ENCODE results near the gene EIF2B5. TPM values are rescaled to one million over a fixed set of nuclear protein-coding genes. Genes with fewer than 3 reads are reported as not detected.
A peak's percentile ranks its signal among the peaks of the same experiment; 100 is the strongest.

EIF2B5 gene
- 24.0 to 31.8 TPM (median 26.1 TPM) in 3 replicates for total RNA-seq
- long read RNA-seq, transcript EIF2B5-201 (16 exons, 2,656 nt), result major isoform, 69 of 87 reads
- long read RNA-seq, partial matches to known transcripts, result 1 of 87 reads
- long read RNA-seq, other reads (novel, unspliced or antisense), result 14 of 87 reads

DNA sequence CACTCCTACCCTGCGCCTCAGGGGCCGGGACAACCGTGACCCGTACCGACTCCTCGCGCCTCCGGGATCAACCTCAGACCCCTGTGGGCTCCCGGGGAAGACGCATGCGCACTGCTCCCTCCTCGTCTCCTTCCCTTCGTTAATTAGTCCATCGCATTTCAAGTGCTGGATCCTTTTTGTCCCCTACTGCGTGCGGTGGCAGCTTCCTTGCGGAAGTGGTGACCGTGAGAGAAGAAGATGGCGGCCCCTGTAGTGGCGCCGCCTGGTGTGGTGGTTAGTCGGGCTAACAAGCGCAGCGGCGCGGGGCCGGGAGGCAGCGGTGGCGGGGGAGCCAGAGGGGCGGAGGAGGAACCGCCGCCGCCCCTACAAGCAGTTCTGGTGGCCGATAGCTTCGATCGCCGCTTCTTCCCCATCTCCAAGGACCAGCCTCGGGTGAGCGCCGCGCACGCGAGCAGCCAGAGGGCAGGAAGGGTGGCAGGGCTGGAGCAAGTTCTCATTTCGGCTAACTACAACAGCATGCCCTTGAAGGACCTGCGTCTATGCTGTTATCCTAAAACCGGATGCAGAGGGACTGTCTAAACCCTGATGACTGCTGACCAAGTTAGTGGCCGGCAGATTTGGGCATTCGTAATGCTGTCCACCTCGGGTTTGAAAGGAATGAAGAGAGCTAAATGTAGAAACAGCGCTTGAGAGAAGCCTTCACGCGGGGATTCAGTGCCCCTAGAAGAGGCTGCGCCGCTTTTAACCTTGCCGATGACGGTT lies at the start of gene EIF2B5:
Gene EIF2B5 (plus strand): TSS at position 210 of the 762 bp plus-strand sequence. CDS start 28 bp downstream, at position 238.
- H3K4me3 Mint-ChIP-seq (ENCODE audit: unreplicated experiment), result peak within 1 kb of the TSS; percentile 94
- H3K4me1 Mint-ChIP-seq (ENCODE audit: low read depth), result peaks cover 36% of the 10 kb centered on the region
- no peaks in the 10 kb centered on the region for H3K27me3 Mint-ChIP-seq (ENCODE audit: low read depth)
- H3K27ac Mint-ChIP-seq (ENCODE audit: unreplicated experiment), result peak within 1 kb of the TSS; percentile 90
- H3K9me3 Mint-ChIP-seq (ENCODE audit: low read depth), result no peaks in the 10 kb centered on the region
- peak; percentile 95 for DNase-seq (ENCODE audit: low spot score)
- peaks cover 4% of the 10 kb centered on the region for H3K36me3 Mint-ChIP-seq (ENCODE audit: low read depth)
- TF ChIP-seq CTCF (IDR thresholded peaks at IDR 0.05), result peak; percentile 76

DNA sequence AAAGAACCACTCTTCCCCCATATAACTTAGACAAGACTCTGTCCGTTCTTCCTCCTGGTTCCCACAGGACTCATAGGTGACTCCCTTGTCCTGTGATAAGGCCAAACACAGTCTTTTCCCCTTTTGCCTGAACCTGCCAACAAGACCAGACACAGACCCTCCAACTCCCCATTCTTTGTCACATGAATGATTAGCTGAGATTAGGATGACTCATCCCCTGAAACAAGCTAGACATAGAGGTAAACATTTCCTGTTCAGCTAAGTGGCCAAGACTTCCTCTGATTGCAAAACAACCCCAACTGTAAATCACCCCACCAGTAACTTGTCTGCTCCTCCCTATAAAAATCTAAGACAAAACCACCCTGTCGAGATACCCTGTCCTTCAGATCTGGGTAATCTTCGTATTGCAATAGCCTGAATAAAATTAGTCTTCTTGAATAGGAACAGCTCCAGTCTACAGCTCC lies 49.7 kb upstream of the EIF2B5 start:
- Mint-ChIP-seq H3K36me3 (ENCODE audit: low read depth) (peaks cover 2% of the 10 kb centered on the region), H3K4me1 (ENCODE audit: low read depth) (no peaks in the 10 kb centered on the region), H3K27me3 (ENCODE audit: low read depth) (peaks cover 3% of the 10 kb centered on the region), H3K9me3 (ENCODE audit: low read depth) (peaks cover 12% of the 10 kb centered on the region), H3K27ac (ENCODE audit: unreplicated experiment) (no peak overlapping the region), H3K4me3 (ENCODE audit: unreplicated experiment) (no peak overlapping the region)
- DNase-seq (ENCODE audit: low spot score), result no peak
- no peak for TF ChIP-seq CTCF (IDR thresholded peaks at IDR 0.05)

DNA sequence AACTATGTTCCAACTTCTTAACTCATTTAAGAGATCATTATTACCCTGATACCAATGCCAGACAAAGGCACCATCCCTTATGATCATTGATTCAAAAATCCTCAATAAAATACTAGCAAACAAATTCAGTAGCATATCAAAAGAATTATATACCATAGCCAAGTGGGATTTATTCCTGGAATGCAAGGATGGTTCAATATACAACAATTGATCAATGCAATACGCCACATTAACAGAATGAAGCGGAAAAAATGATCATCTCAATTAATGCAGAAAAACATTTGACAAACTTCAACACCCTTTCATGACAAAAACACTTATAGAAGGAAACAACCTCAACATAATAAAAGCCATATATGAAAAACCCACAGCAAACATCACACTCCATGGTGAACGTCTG lies 43.0 kb upstream of the EIF2B5 start:
- H3K27me3 Mint-ChIP-seq (ENCODE audit: low read depth), result no peaks in the 10 kb centered on the region
- peaks cover 19% of the 10 kb centered on the region for H3K9me3 Mint-ChIP-seq (ENCODE audit: low read depth)
- peaks cover 8% of the 10 kb centered on the region for H3K4me1 Mint-ChIP-seq (ENCODE audit: low read depth)
- H3K27ac Mint-ChIP-seq (ENCODE audit: unreplicated experiment), result no peak overlapping the region
- DNase-seq (ENCODE audit: low spot score), result no peak
- H3K36me3 Mint-ChIP-seq (ENCODE audit: low read depth), result peaks cover 2% of the 10 kb centered on the region
- no peak overlapping the region for H3K4me3 Mint-ChIP-seq (ENCODE audit: unreplicated experiment)
- no peak for TF ChIP-seq CTCF (IDR thresholded peaks at IDR 0.05)

DNA sequence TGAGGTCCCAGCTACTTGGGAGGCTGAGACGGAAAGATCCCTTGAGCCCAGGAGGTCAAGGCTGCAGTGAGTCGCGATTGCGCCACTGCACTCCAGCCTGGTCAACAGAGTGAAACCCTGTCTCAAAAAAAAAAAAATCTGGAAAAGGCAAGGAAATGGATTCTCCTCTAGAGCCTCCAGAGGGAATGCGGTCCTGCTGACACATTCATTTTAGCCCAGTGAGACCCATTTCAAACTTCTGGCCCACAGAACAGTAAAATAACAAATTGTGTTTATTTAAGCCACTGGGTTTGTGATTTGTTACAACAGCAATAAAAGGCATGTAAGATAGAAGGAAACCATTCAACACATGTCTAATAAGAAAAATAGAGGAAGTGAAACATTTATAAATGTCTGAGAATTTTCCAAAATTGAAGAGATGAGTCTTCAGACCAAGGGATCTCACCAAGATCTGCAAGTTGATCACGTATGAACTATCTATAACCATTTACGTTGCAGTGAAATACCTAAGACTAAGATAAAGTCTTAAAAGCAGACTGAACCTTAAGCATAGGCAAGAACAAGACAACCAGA lies 38.3 kb upstream of the EIF2B5 start, which contains the start of gene HTR3E:
Gene HTR3E (plus strand): TSS at position 254 of the 573 bp plus-strand sequence. CDS start 466 bp downstream, outside the sequence.
- TF ChIP-seq CTCF (IDR thresholded peaks at IDR 0.05), result no peak
- Mint-ChIP-seq H3K4me3 (ENCODE audit: unreplicated experiment) (no peak within 1 kb of the TSS), H3K36me3 (ENCODE audit: low read depth) (peaks cover 2% of the 10 kb centered on the region), H3K4me1 (ENCODE audit: low read depth) (peaks cover 13% of the 10 kb centered on the region), H3K27me3 (ENCODE audit: low read depth) (no peaks in the 10 kb centered on the region), H3K9me3 (ENCODE audit: low read depth) (peaks cover 14% of the 10 kb centered on the region), H3K27ac (ENCODE audit: unreplicated experiment) (no peak within 1 kb of the TSS)
- no peak for DNase-seq (ENCODE audit: low spot score)

GRCh38 chr3:184097556-184097955 lies 37.6 kb upstream of the EIF2B5 start:
- H3K9me3 Mint-ChIP-seq (ENCODE audit: low read depth), result peaks cover 9% of the 10 kb centered on the region
- H3K27ac Mint-ChIP-seq (ENCODE audit: unreplicated experiment), result no peak overlapping the region
- H3K27me3 Mint-ChIP-seq (ENCODE audit: low read depth), result no peaks in the 10 kb centered on the region
- H3K4me1 Mint-ChIP-seq (ENCODE audit: low read depth), result peaks cover 13% of the 10 kb centered on the region
- no peak overlapping the region for H3K4me3 Mint-ChIP-seq (ENCODE audit: unreplicated experiment)
- TF ChIP-seq CTCF (IDR thresholded peaks at IDR 0.05), result no peak
- no peaks in the 10 kb centered on the region for H3K36me3 Mint-ChIP-seq (ENCODE audit: low read depth)
- DNase-seq (ENCODE audit: low spot score), result no peak

Measured in chondrocyte (in vitro differentiated cells).